ENCODE measurements around the gene CSMD2. TPM values are rescaled to one million over a fixed set of nuclear protein-coding genes. Genes with fewer than 3 reads are reported as not detected.

CSMD2 gene
- total RNA-seq, 2 experiments from 2014 or later = not detected

GRCh38 chr1:33928251-33928650 is 236.8 kb downstream of the CSMD2 start:
- DNase-seq (ENCODE audit: low spot score) = no peak
- no peak overlapping the region for H3K4me2 ChIP-seq (ENCODE audit: low read length)
- no TSS peak for BruUV-seq (replicated peaks)
- H4K20me1 ChIP-seq (ENCODE audit: insufficient read depth, low read length) = no peaks in the 10 kb centered on the region
- POLR2A ChIA-PET = no interaction called here
- TF ChIP-seq CTCF (conservative IDR thresholded peaks at IDR 0.05; ENCODE audit: low read length) = no peak
- TF ChIP-seq EZH2phosphoT487 (IDR thresholded peaks at IDR 0.05; ENCODE audit: borderline replicate concordance, low read depth, low read length) = no peak
- no peaks in the 10 kb centered on the region for H3K4me1 ChIP-seq (ENCODE audit: insufficient read depth, low read length, poor library complexity, severe bottlenecking)
- H3K27ac ChIP-seq (ENCODE audit: low read depth, low read length, poor library complexity, severe bottlenecking) = no peak overlapping the region
- CTCF ChIA-PET (ENCODE audit: unreplicated experiment) = no interaction called here
- H3K9me2 ChIP-seq (ENCODE audit: insufficient read depth, low read length) = no peaks in the 10 kb centered on the region
- H2AFZ ChIP-seq (ENCODE audit: low read length) = no peak overlapping the region
- no peak overlapping the region for H3K4me3 ChIP-seq (ENCODE audit: low read depth, low read length, poor library complexity, severe bottlenecking)
- no peaks in the 10 kb centered on the region for H3K36me3 ChIP-seq (ENCODE audit: insufficient read depth, low read length)
- no peaks in the 10 kb centered on the region for H3K9me3 ChIP-seq (ENCODE audit: low read length)
- H3K79me2 ChIP-seq (ENCODE audit: insufficient read depth, low read depth, low read length) = no peaks in the 10 kb centered on the region
- intact Hi-C loops (cut with micrococcal nuclease; ENCODE audit: unreplicated experiment) = no loop called here

- H3K4me1 ChIP-seq (ENCODE audit: insufficient read depth, low read length, poor library complexity, severe bottlenecking) = no peaks in the 10 kb centered on the region
- ChIA-PET CTCF (ENCODE audit: unreplicated experiment) (no interaction called here), POLR2A (no interaction called here)
- H3K79me2 ChIP-seq (ENCODE audit: insufficient read depth, low read depth, low read length) = no peaks in the 10 kb centered on the region
- no peak overlapping the region for H3K4me3 ChIP-seq (ENCODE audit: low read depth, low read length, poor library complexity, severe bottlenecking)
- no peak overlapping the region for H2AFZ ChIP-seq (ENCODE audit: low read length)
- no peaks in the 10 kb centered on the region for H3K36me3 ChIP-seq (ENCODE audit: insufficient read depth, low read length)
- TF ChIP-seq CTCF (conservative IDR thresholded peaks at IDR 0.05; ENCODE audit: low read length) (no peak), EZH2phosphoT487 (IDR thresholded peaks at IDR 0.05; ENCODE audit: borderline replicate concordance, low read depth, low read length) (no peak)
- no peaks in the 10 kb centered on the region for H3K9me3 ChIP-seq (ENCODE audit: low read length)
- intact Hi-C loops (cut with micrococcal nuclease; ENCODE audit: unreplicated experiment) = no loop called here
- DNase-seq (ENCODE audit: low spot score) = no peak
- no peak overlapping the region for H3K27ac ChIP-seq (ENCODE audit: low read depth, low read length, poor library complexity, severe bottlenecking)
- H3K9me2 ChIP-seq (ENCODE audit: insufficient read depth, low read length) = no peaks in the 10 kb centered on the region
- H3K4me2 ChIP-seq (ENCODE audit: low read length) = no peak overlapping the region
- no peaks in the 10 kb centered on the region for H4K20me1 ChIP-seq (ENCODE audit: insufficient read depth, low read length)
- BruUV-seq (replicated peaks) = no TSS peak
These were observed 237.3 kb downstream of the CSMD2 start for GRCh38 chr1:33927721-33928120.

- no peaks in the 10 kb centered on the region for H3K79me2 ChIP-seq (ENCODE audit: insufficient read depth, low read depth, low read length)
- no peaks in the 10 kb centered on the region for H3K4me1 ChIP-seq (ENCODE audit: insufficient read depth, low read length, poor library complexity, severe bottlenecking)
- intact Hi-C loops (cut with micrococcal nuclease; ENCODE audit: unreplicated experiment) = no loop called here
- POLR2A ChIA-PET = no interaction called here
- BruUV-seq (replicated peaks) = no TSS peak
- H3K9me2 ChIP-seq (ENCODE audit: insufficient read depth, low read length) = no peaks in the 10 kb centered on the region
- no peak for DNase-seq (ENCODE audit: low spot score)
- no peaks in the 10 kb centered on the region for H3K9me3 ChIP-seq (ENCODE audit: low read length)
- H2AFZ ChIP-seq (ENCODE audit: low read length) = no peak overlapping the region
- CTCF ChIA-PET (ENCODE audit: unreplicated experiment) = no interaction called here
- no peak overlapping the region for H3K4me2 ChIP-seq (ENCODE audit: low read length)
- H3K27ac ChIP-seq (ENCODE audit: low read depth, low read length, poor library complexity, severe bottlenecking) = no peak overlapping the region
- TF ChIP-seq CTCF (conservative IDR thresholded peaks at IDR 0.05; ENCODE audit: low read length) (no peak), EZH2phosphoT487 (IDR thresholded peaks at IDR 0.05; ENCODE audit: borderline replicate concordance, low read depth, low read length) (no peak)
- H4K20me1 ChIP-seq (ENCODE audit: insufficient read depth, low read length) = no peaks in the 10 kb centered on the region
- H3K4me3 ChIP-seq (ENCODE audit: low read depth, low read length, poor library complexity, severe bottlenecking) = no peak overlapping the region
- no peaks in the 10 kb centered on the region for H3K36me3 ChIP-seq (ENCODE audit: insufficient read depth, low read length)
These were observed 239.4 kb downstream of the CSMD2 start for GRCh38 chr1:33925586-33925985.
